Aorta (tissue), 5 donors: Measurements from ENCODE around the gene ATG2B. TPM values are rescaled to one million over a fixed set of nuclear protein-coding genes. Genes with fewer than 3 reads are reported as not detected.

ENCODE experiments used
- ATAC-seq: fragments of 200-7000 bp; cut with Tn5 transposase; one replicate; pipeline ENCODE4 v1.9.1; 2022; ENCODE audit warnings: moderate library complexity; ENCODE audit not compliant: low FRiP score
- DNase-seq, 2 donors: peaks; one replicate each; pipeline ENCODE4 v3.0.0-alpha.2; 2020
- H3K27ac ChIP-seq, 2 donors: one replicate each; pipeline ENCODE4 v1.5.1; 2013; ENCODE audit warnings: low read length in 2 of 2, mild to moderate bottlenecking in 2 of 2, moderate library complexity in 2 of 2, control low read depth in 1 of 2, inconsistent platforms in 1 of 2, low read depth in 1 of 2
- H3K27me3 ChIP-seq, 2 donors: one replicate each; pipeline ENCODE4 v1.6.1; 2013; ENCODE audit warnings: control low read depth in 1 of 2, low read length in 1 of 2, mild to moderate bottlenecking in 1 of 2, moderate library complexity in 1 of 2; ENCODE audit not compliant: insufficient read depth in 2 of 2, control insufficient read depth in 1 of 2
- H3K36me3 ChIP-seq, 2 donors: one replicate each; pipeline ENCODE4 v1.6.1; 2013; ENCODE audit warnings: control low read depth in 1 of 2, low read length in 1 of 2, mild to moderate bottlenecking in 1 of 2; ENCODE audit not compliant: insufficient read depth in 2 of 2, control insufficient read depth in 1 of 2
- H3K4me1 ChIP-seq, 2 donors: one replicate each; pipeline ENCODE4 v1.6.1; 2013; ENCODE audit warnings: low read length in 2 of 2, control low read depth in 1 of 2, mild to moderate bottlenecking in 1 of 2, moderate library complexity in 1 of 2; ENCODE audit not compliant: insufficient read depth in 2 of 2, control insufficient read depth in 1 of 2
- H3K4me3 ChIP-seq, 2 donors: one replicate each; pipeline ENCODE4 v1.5.1; 2013; ENCODE audit warnings: low read length in 2 of 2, control low read depth in 1 of 2, mild to moderate bottlenecking in 1 of 2
- H3K9me3 ChIP-seq: one replicate; pipeline ENCODE4 v1.6.1; 2013; ENCODE audit warnings: mild to moderate bottlenecking, low read length; ENCODE audit not compliant: control insufficient read depth
- WGBS, 2 donors: extraction: QIAGEN DNeasy Blood & Tissue Kit; methylation state at CpG; one replicate each; pipeline ENCODE4 v1.1.7; 2013; 5-methylcytosine and 5-hydroxymethylcytosine counted together
- intact Hi-C, 2 donors: fragments of 100-400 bp; cut with DNase I; formaldehyde crosslinking; loops; one replicate each; pipeline versions ENCODE4 v1.14.2 to v1.15.0; 2022
- polyA plus RNA-seq, 2 donors: library from polyadenylated mRNA; stranded (reverse); fragments of 200-250 nt; gene quantifications; one replicate each; pipeline ENCODE4 v1.2.3, GENCODE V29; 2013
- total RNA-seq, 2 donors: library from RNA; stranded (reverse); fragmentation: NEBNext Ultra II Directional; extraction: Animal tissue kit (Norgen Biotek cat#: 25700); gene quantifications; one replicate each; pipeline ENCODE4 v1.2.1, GENCODE V29; 2021
- donor health status: healthy with polysubstance abuse.
- donor health status: Bipolar disorder and iron deficiency.
- donor health status: DM: no; HTN: no; CAD: no.
- donor health status: DM: no; HTN: no; CAD: no.
- donor health status: DM: yes; HTN: yes; CAD: no.

The ATG2B gene
- total and polyA plus RNA-seq, 4 donors = 1.5 to 36.7 (median 14.4) TPM

DNA sequence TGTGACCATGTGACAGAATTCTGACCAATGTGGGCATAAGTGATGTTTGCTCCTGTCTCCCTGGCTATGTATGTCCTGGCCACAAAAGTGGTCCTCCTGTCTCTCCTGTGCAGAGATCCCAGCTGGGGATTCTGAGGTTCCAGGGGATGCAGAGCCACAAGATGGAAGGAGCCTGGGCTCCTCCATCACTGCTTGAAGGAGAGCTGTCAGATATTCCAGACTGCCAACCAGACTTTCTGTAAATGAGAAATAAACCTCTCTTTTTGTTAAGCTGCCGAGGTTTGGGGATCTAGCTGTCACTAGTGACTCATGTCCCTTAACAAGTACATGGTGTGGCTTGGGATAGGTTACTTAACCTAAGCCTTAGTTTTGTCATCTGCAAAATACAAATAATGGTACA lies 85.3 kb downstream of the ATG2B start:
- intact Hi-C loops = loop anchor here (5.0 kb wide), 3 partner anchors 276 to 716 kb away; no protein-coding TSS in a partner anchor
- Histone ChIP-seq H3K9me3 (peaks cover 9% of the 10 kb centered on the region), H3K36me3 (peaks cover 0 to 6% of the 10 kb centered on the region in 2 donors), H3K27me3 (no peaks in the 10 kb centered on the region), H3K4me1 (no peaks in the 10 kb centered on the region), H3K4me3 (no peak overlapping the region), H3K27ac (no peak overlapping the region)
- ATAC-seq (no peak), DNase-seq (no peak)
- 98 to 100% methylated on average over 1 of the region's 1 CpG for WGBS, 2 donors

DNA sequence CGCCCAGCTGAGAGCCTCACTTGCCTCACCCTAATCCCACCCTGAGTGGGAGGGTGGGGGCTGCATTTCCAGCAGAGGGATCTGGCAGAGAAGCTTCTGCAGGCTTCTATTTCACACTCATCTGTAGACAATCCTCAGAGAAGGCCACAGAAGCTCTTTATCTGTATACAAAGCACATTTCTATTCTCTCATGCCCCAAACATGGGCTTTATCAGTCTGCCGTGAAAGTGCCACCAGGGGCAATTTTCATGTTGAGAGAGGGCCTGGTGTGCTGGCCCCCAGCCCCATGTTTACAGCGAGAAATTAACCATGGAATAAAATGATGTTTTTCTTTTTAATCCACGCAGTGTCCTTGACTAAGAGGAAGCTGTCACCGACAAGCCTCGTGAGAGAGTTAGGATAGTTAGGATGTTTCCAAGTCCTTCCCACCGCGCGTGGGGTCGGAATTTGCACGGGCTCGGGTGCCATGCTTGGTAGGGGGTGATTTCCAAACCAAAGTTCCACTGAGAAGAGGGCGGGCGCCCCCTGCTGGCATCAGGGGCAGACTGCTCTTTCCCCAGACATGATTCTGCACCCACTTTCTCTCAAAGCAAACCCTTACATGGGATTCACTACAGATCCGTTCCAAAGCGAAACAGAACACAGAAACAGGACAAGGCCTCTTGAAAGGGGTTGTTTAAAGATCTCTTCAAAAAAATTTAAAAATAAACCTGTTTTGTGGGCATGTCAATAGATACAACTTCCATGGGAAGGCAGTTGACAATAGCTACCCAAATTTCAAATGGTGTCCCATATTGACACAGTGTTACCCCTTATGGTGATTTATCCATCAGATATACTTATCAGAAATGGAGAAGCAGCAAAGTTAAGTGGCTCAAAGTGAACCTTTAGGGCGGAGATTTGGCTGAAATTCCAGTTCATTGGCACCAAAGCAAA lies 87.7 kb downstream of the ATG2B start:
- H3K27me3 ChIP-seq = no peaks in the 10 kb centered on the region

DNA sequence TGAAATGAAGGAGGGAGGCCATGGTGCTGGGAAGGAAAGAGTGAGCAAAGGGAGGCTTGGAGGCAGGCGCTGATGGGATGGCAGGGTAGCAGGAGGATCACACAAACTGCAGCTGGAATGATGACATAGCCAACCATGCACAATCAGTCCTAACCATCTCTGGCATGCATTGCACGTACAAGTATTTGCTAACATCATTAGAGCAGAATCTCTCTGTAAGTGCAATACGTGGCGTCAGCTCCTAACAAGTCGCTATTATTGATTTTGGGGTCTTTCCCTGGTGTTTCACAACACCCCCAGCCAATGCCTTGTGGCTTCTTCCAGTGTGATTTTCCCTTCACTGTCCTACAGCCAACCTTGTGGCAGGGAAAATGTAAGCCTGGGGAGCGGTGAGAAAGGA lies 88.6 kb downstream of the ATG2B start:
- WGBS, 2 donors = 71 to 75% methylated on average over 6 of the region's 6 CpGs

More for the DNA sequence above, 87.7 kb downstream of the ATG2B start:
- no peaks in the 10 kb centered on the region for H3K36me3 ChIP-seq
- no peak overlapping the region for H3K4me3 ChIP-seq
- H3K4me1 ChIP-seq = no peaks in the 10 kb centered on the region
- DNase-seq (peak; percentile 72 to 93), ATAC-seq (peak; percentile 73)
- intact Hi-C loops = loop anchor here (2.0 to 5.0 kb wide), 4 partner anchors 175 to 713 kb away; no protein-coding TSS in a partner anchor
- H3K9me3 ChIP-seq = peaks cover 13% of the 10 kb centered on the region
- WGBS, 2 donors = 18 to 19% methylated on average over 17 of the region's 17 CpGs
- H3K27ac ChIP-seq = no peak overlapping the region

DNA sequence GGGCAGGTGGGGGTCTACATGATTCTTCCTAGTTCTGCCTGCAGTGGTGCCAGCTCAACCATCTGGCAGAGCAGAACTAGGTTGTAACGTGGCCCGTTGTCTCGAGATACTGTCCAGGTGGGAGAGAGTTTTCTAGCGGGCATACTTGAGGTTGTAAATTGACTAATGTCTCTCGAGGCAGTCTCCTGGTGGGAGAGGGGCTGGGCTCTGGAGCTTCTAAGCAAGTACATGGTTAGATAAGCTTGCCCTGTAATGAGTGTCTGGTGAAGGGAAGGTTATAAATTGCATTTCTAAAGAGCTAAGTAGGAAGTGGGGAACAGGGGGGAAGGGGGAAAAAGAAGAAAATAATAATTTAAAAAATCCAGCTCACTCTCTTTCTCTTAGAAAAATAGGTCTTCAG lies 89.0 kb downstream of the ATG2B start:
- 74 to 75% methylated on average over 5 of the region's 5 CpGs for WGBS, 2 donors
- intact Hi-C loops = loop anchor here (2.0 kb wide), 1 partner anchor 173 kb away; no protein-coding TSS in a partner anchor

More for the DNA sequence above, 88.6 kb downstream of the ATG2B start:
- ATAC-seq = peak; percentile 68
- no peaks in the 10 kb centered on the region for H3K4me1 ChIP-seq
- DNase-seq = no peak
- intact Hi-C loops = loop anchor here (2.0 kb wide), 1 partner anchor 174 kb away; no protein-coding TSS in a partner anchor
- no peaks in the 10 kb centered on the region for H3K27me3 ChIP-seq
- H3K27ac ChIP-seq = no peak overlapping the region
- H3K9me3 ChIP-seq = peaks cover 13% of the 10 kb centered on the region
- no peak overlapping the region for H3K4me3 ChIP-seq
- H3K36me3 ChIP-seq = no peaks in the 10 kb centered on the region

DNA sequence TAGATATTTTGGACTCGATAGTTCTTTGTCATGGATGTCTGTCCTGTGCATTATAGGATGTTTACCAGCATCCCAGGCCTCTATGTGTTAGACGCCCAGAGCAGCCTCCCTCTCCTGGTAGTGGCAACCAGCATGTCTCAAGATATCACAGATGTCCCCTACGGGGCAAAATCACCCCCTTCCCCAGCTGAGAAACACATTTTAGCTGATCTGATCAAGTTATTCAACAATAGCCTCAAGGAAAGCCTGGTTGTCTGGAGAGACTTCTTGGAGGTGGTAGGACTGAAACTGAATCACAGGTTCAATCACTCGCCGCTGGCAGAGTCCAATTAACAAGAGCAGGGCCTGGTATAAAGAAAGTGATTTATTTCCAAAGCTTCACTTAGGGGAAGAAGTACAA lies 89.5 kb downstream of the ATG2B start:
- Histone ChIP-seq H3K4me3 (no peak overlapping the region), H3K27me3 (no peaks in the 10 kb centered on the region), H3K27ac (no peak overlapping the region), H3K9me3 (peaks cover 11% of the 10 kb centered on the region), H3K4me1 (no peaks in the 10 kb centered on the region), H3K36me3 (no peaks in the 10 kb centered on the region)
- intact Hi-C loops = loop anchor here (2.0 kb wide), 1 partner anchor 173 kb away; no protein-coding TSS in a partner anchor
- DNase-seq (no peak), ATAC-seq (no peak)
- WGBS, 2 donors = 90 to 91% methylated on average over 5 of the region's 5 CpGs

More for the DNA sequence above, 89.0 kb downstream of the ATG2B start:
- no peak overlapping the region for H3K27ac ChIP-seq
- no peak overlapping the region for H3K4me3 ChIP-seq
- H3K4me1 ChIP-seq = no peaks in the 10 kb centered on the region
- peaks cover 13% of the 10 kb centered on the region for H3K9me3 ChIP-seq
- no peaks in the 10 kb centered on the region for H3K36me3 ChIP-seq
- ATAC-seq (no peak), DNase-seq (no peak)
- no peaks in the 10 kb centered on the region for H3K27me3 ChIP-seq

DNA sequence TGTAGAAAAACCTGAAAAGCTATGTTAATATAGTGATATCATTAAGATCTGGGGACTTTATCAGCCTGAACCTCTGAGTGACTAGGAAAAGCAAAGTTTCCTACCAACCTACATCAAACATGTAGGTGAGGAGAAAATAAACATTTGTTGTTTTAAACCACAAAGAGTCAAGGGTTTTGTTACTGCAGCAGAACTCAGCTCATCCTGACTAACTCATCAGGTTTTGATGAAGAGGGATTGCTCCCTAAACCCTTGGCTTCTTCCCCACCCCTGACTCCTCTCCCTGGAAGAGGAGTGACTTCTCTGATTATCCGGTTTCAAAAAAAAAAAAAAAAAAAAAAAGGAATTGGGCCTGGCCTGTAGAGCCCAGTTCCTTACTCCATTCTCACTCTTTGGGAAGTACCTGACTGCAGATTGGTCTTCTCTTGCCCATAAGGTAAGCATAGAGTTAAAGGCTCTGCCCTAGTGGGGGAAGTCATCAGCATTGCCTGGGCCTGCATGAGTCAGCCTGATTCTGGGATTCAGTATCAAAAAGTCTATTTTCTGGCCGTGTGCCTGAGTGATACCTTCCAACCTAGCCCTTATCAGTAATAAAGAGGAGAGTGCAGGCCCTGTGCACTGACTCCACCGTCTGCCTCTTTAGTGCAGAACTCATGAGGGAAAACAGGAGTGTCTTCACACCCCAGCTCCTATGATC lies 90.2 kb downstream of the ATG2B start:
- DNase-seq (no peak), ATAC-seq (no peak)
- Histone ChIP-seq H3K9me3 (peaks cover 8% of the 10 kb centered on the region), H3K36me3 (no peaks in the 10 kb centered on the region), H3K27ac (no peak overlapping the region), H3K4me3 (no peak overlapping the region), H3K4me1 (no peaks in the 10 kb centered on the region), H3K27me3 (no peaks in the 10 kb centered on the region)
- intact Hi-C loops = no loop called here
- WGBS, 2 donors = 43 to 44% methylated on average over 3 of the region's 3 CpGs

DNA sequence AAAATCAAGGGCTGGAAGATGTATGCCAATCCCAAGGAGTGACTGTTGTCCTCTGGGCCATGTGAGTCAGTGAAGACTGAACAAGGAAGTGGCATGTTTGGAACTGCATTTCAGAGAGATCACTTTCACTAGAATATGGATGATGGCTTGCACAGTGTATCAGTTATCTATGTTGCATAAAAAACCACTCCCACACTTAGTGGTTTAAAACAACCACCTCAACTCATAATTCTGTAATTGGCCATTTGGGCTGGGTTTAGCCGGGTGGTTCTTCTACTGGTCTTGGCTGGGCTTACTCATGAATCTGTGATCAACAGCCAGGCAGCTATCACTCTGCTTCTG lies 91.7 kb downstream of the ATG2B start:
- Histone ChIP-seq H3K27me3 (no peaks in the 10 kb centered on the region), H3K27ac (no peak overlapping the region), H3K4me1 (no peaks in the 10 kb centered on the region), H3K4me3 (no peak overlapping the region), H3K9me3 (peaks cover 4% of the 10 kb centered on the region), H3K36me3 (no peaks in the 10 kb centered on the region)
- ATAC-seq (no peak), DNase-seq (no peak)
- intact Hi-C loops = no loop called here
- WGBS, 2 donors = 93 to 96% methylated on average over 1 of the region's 1 CpG

DNA sequence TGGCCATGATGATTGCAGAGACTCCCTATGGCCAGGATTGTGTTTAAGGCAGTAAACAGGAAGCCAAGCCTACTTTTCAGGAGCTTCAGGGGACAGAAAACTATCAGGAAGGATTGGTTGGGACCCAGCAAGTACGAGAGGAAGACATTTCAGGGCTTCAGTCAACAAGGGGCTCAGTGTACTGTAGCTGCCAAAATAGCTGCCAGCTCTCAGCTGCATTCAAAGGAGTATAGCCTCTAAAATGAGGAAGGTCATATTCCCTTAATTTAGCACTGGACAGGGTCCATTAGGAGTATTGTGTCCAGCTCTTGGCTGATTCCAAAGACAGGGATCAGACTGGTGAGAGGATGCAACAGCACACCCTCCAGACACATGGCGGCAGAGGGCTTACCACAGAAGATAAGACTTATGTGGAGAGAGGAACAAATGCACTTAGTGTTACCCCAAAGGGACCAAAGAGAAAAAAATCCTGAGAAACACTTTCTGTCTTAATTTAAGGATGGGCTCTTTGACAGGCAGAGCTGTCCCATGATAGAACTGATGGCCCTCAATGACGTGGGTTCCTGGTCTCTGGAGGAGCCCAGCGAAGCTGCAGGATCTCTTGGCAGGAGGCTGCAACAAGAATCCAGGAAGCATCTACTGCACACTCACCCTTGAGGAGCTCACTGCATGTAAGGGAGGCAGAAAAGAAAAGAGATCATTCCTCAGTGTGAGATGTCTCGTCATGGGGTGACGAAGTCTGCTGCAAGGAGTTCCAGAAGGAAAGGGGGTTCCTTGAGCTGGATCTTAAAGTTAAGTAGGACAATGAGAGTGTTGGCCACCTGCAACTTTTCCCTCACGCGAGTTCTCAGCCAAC lies 92.3 kb downstream of the ATG2B start:
- Histone ChIP-seq H3K27me3 (no peaks in the 10 kb centered on the region), H3K36me3 (no peaks in the 10 kb centered on the region), H3K4me3 (no peak overlapping the region), H3K9me3 (peaks cover 4% of the 10 kb centered on the region), H3K4me1 (no peaks in the 10 kb centered on the region), H3K27ac (no peak overlapping the region)
- WGBS, 2 donors = 81 to 83% methylated on average over 8 of the region's 8 CpGs
- DNase-seq = no peak
- ATAC-seq = no peak
- intact Hi-C loops = no loop called here
